ENCODE measurements around the gene KRTAP6-3.

The KRTAP6-3 gene

GRCh38 chr21:30625449-30626165, 33.4 kb downstream of the KRTAP6-3 start:
- TF ChIP-seq CTCF (IDR thresholded peaks at IDR 0.05): no peak

- no peak for TF ChIP-seq CTCF (IDR thresholded peaks at IDR 0.05)
These were observed 35.9 kb downstream of the KRTAP6-3 start for GRCh38 chr21:30628109-30628508.

GRCh38 chr21:30629200-30629599, 37.0 kb downstream of the KRTAP6-3 start:
- TF ChIP-seq CTCF (IDR thresholded peaks at IDR 0.05): no peak

- no peak for TF ChIP-seq CTCF (IDR thresholded peaks at IDR 0.05)
These were observed 42.7 kb downstream of the KRTAP6-3 start, which contains the start of gene KRTAP20-2 for GRCh38 chr21:30634906-30635305. Gene KRTAP20-2 (plus strand): TSS chr21:30635206. CDS start chr21:30635264, 58 bp downstream.

GRCh38 chr21:30638686-30639085, 46.4 kb downstream of the KRTAP6-3 start:
- no peak for TF ChIP-seq CTCF (IDR thresholded peaks at IDR 0.05)

GRCh38 chr21:30642564-30642963, 50.3 kb downstream of the KRTAP6-3 start, which contains the start of gene KRTAP20-3:
Gene KRTAP20-3 (plus strand): TSS chr21:30642864.
- TF ChIP-seq CTCF (IDR thresholded peaks at IDR 0.05): no peak

Data from LNCAP (cell line).